HepG2 (cell line): ENCODE results near the gene ARL15. TPM values are rescaled to one million over a fixed set of nuclear protein-coding genes. Genes with fewer than 3 reads are reported as not detected.

Experiments
- ATAC-seq: fragments of 200-7000 bp; cut with Tn5 transposase; 3 replicates; pipeline ENCODE4 v1.9.1; 2020; ENCODE audit warnings: mild to moderate bottlenecking, moderate library complexity
- BruUV-seq: library from RNA; stranded (reverse); fragments of 400-500 nt; replicated peaks from 2 replicates; lab custom pipeline; 2021; lab: Mats Ljungman, UMichigan
- CTCF ChIA-PET: fragments of 300-600 bp; formaldehyde crosslinking; extraction: SDS; loops from one replicate; lab custom pipeline; 2021; ENCODE audit warnings: low total read pairs, inconsistent platforms, low intra/inter-chr PET ratio; lab: Yijun Ruan, JAX
- POLR2A ChIA-PET: fragments of 350-600 bp; sonication (Branson Sonifier 250); formaldehyde crosslinking; loops from one replicate; lab custom pipeline; 2020; ENCODE audit warnings: antibody characterized with exemption, inconsistent platforms; lab: Yijun Ruan, JAX
- DNase-seq: peaks from one replicate; pipeline ENCODE4 v3.0.0-alpha.2; 2015; ENCODE audit warnings: low spot score
- FAIRE-seq: peaks from 3 replicates; lab custom pipeline; 2011; peaks lifted over from hg19 to GRCh38; lab: Jason Lieb, UNC
- H2AFZ ChIP-seq: one replicate; pipeline ENCODE4 v1.6.1; 2011; ENCODE audit warnings: low read length, inconsistent platforms
- H3K27ac ChIP-seq: fragments of 300-600 bp; 3 replicates; pipeline ENCODE4 v1.8.0; 2011; ENCODE audit warnings: mixed run types, mild to moderate bottlenecking, mixed read lengths, low read length, inconsistent platforms; ENCODE audit not compliant: insufficient read depth; ENCODE audit errors: extremely low read length
- H3K27me3 ChIP-seq, 2 experiments: fragments of 200-600 bp in 1 of 2; 2 replicates in 1 of 2; 3 replicates in 1 of 2; pipeline versions ENCODE4 v1.6.0 to v1.8.0; 2011; ENCODE audit warnings: low read length in 2 of 2, mild to moderate bottlenecking in 2 of 2, moderate library complexity in 2 of 2, inconsistent platforms in 1 of 2; ENCODE audit not compliant: insufficient read depth in 2 of 2, control insufficient read depth in 1 of 2
- H3K36me3 ChIP-seq, 2 experiments: fragments of 200-600 bp in 1 of 2; replicated peaks in 1 of 2; 2 replicates in 1 of 2; 3 replicates in 1 of 2; pipeline versions ENCODE4 v1.5.1 to v1.8.0; 2011; ENCODE audit warnings: low read length in 2 of 2, inconsistent platforms in 1 of 2; ENCODE audit not compliant: insufficient read depth in 2 of 2, control insufficient read depth in 1 of 2
- H3K4me1 ChIP-seq: 2 replicates; pipeline ENCODE4 v1.5.1; 2012; ENCODE audit warnings: low read length, inconsistent platforms; ENCODE audit not compliant: insufficient read depth
- H3K4me2 ChIP-seq: 2 replicates; pipeline ENCODE4 v1.6.0; 2011; ENCODE audit warnings: low read depth, low read length, inconsistent platforms
- H3K4me3 ChIP-seq, 3 experiments: fragments of 200-600 bp in 1 of 3; sonication (generic), shearing (Covaris generic) in 1 of 3; replicated peaks in 1 of 3; 2 replicates each; pipeline ENCODE4 v1.5.1; 2011 to 2016; ENCODE audit warnings: low read length in 3 of 3, inconsistent platforms in 2 of 3, low read depth in 2 of 3, mild to moderate bottlenecking in 2 of 3, control low read depth in 1 of 3, mixed read lengths in 1 of 3; ENCODE audit not compliant: insufficient read depth in 1 of 3
- H3K79me2 ChIP-seq: one replicate; pipeline ENCODE4 v1.6.1; 2011; ENCODE audit warnings: low read length, inconsistent platforms; ENCODE audit not compliant: insufficient read depth
- H3K9ac ChIP-seq: 2 replicates; pipeline ENCODE4 v1.6.0; 2011; ENCODE audit warnings: mild to moderate bottlenecking, low read depth, low read length, inconsistent platforms; ENCODE audit not compliant: insufficient read depth
- H3K9me3 ChIP-seq: 2 replicates; pipeline ENCODE4 v1.5.1; 2012; ENCODE audit warnings: mild to moderate bottlenecking, low read length
- H4K20me1 ChIP-seq: 2 replicates; pipeline ENCODE4 v1.6.0; 2011; ENCODE audit warnings: inconsistent platforms, mild to moderate bottlenecking, low read length, moderate library complexity; ENCODE audit not compliant: insufficient read depth
- HOXA9 ChIP-seq: sonication (generic); formaldehyde crosslinking; IDR thresholded peaks from 2 replicates; pipeline ENCODE4 v1.8.1; 2022; ENCODE audit warnings: missing genetic modification reagents, mild to moderate bottlenecking, moderate library complexity, borderline replicate concordance
- ISL2 ChIP-seq: sonication (generic); formaldehyde crosslinking; IDR thresholded peaks from 2 replicates; pipeline ENCODE4 v1.5.0; 2020; ENCODE audit warnings: missing genetic modification reagents
- KDM4B ChIP-seq: sonication (generic); formaldehyde crosslinking; IDR thresholded peaks from 2 replicates; pipeline ENCODE4 v1.4.0; 2020; ENCODE audit warnings: missing genetic modification reagents
- MED1 ChIP-seq: sonication (generic); formaldehyde crosslinking; IDR thresholded peaks from 2 replicates; pipeline ENCODE4 v1.4.0; 2020; ENCODE audit warnings: missing genetic modification reagents
- NONO ChIP-seq, 2 experiments: fragments of 450-650 bp in 1 of 2; sonication (generic) in 1 of 2; formaldehyde crosslinking in 1 of 2; IDR thresholded peaks in 1 of 2; conservative IDR thresholded peaks in 1 of 2; 2 replicates each; pipeline versions ENCODE4 v1.6.1 to v1.8.0; 2017 to 2022; ENCODE audit warnings: mild to moderate bottlenecking in 1 of 2, missing genetic modification reagents in 1 of 2, moderate library complexity in 1 of 2
- ONECUT2 ChIP-seq: sonication (generic); formaldehyde crosslinking; IDR thresholded peaks from 2 replicates; pipeline ENCODE4 v1.4.0; 2020; ENCODE audit warnings: missing genetic modification reagents
- SMC3 ChIP-seq: IDR thresholded peaks from 2 replicates; pipeline ENCODE4 v1.6.1; 2011; ENCODE audit warnings: low read length, improper control_type of control experiment
- SP140L ChIP-seq: sonication (generic); formaldehyde crosslinking; IDR thresholded peaks from 2 replicates; pipeline ENCODE4 v1.4.0; 2020; ENCODE audit warnings: missing genetic modification reagents, borderline replicate concordance
- SRY ChIP-seq: sonication (generic); formaldehyde crosslinking; IDR thresholded peaks from 2 replicates; pipeline ENCODE4 v1.8.0; 2022; ENCODE audit warnings: mild to moderate bottlenecking, missing genetic modification reagents
- YY1 ChIP-seq: IDR thresholded peaks from 2 replicates; pipeline ENCODE4 v1.6.1; 2011; ENCODE audit warnings: low read length, low read depth, moderate library complexity, mild to moderate bottlenecking; ENCODE audit not compliant: insufficient read depth, insufficient replicate concordance
- ZNF12 ChIP-seq: sonication (generic); formaldehyde crosslinking; IDR thresholded peaks from 2 replicates; pipeline ENCODE4 v1.5.0; 2020; ENCODE audit warnings: missing genetic modification reagents
- WGBS: methylation state at CpG from one replicate; pipeline ENCODE4 v1.1.6; 2017; ENCODE audit warnings: low lambda C conversion rate; 5-methylcytosine and 5-hydroxymethylcytosine counted together
- in situ Hi-C: cut with HindIII; loops from 2 replicates; pipeline ENCODE4 v1.10.0; 2017; ENCODE audit warnings: low pct_unique_long_range_greater_than_20kb; ENCODE audit not compliant: extremely low pct_ligation_motif_present
- intact Hi-C: fragments of 100-400 bp; cut with micrococcal nuclease; formaldehyde crosslinking; loops from one replicate; pipeline ENCODE4 v1.10.0; 2022; ENCODE audit not compliant: unreplicated experiment
- polyA plus RNA-seq, 8 experiments: library from polyadenylated mRNA; depleted of rRNA in 3 of 8; stranded (reverse) in 7 of 8; unstranded in 1 of 8; fragments of >200 nt; fragmentation: Illumina TruSeq in 4 of 8; extraction: Trizol in 4 of 8; gene quantifications; 2 replicates each; pipeline versions ENCODE4 v1.2.1 to v1.2.3, GENCODE V29; 2011 to 2016; ENCODE audit warnings: low read depth in 4 of 8, missing spikeins in 1 of 8, mixed read lengths in 1 of 8; ENCODE audit not compliant: insufficient read depth in 1 of 8
- total RNA-seq, 5 experiments: library from RNA; depleted of rRNA; stranded (reverse); fragments of >200 nt; fragmentation: Illumina TruSeq; extraction: Trizol; gene quantifications; 2 replicates each; pipeline ENCODE4 v1.2.3, GENCODE V29; 2016; ENCODE audit warnings: low read depth in 1 of 5
- TF ChIP-seq, protein P1 (sequence below): sonication (generic); formaldehyde crosslinking; IDR thresholded peaks from 2 replicates; pipeline ENCODE4 v1.8.1; 2023; ENCODE audit warnings: missing genetic modification reagents, mild to moderate bottlenecking, borderline replicate concordance

Gene ARL15
- total and polyA plus RNA-seq, 2 of the 13 experiments (the other 11 are each of a cell fraction or from before 2014, with no cell fraction given) = 2.5 to 7.7 TPM

DNA sequence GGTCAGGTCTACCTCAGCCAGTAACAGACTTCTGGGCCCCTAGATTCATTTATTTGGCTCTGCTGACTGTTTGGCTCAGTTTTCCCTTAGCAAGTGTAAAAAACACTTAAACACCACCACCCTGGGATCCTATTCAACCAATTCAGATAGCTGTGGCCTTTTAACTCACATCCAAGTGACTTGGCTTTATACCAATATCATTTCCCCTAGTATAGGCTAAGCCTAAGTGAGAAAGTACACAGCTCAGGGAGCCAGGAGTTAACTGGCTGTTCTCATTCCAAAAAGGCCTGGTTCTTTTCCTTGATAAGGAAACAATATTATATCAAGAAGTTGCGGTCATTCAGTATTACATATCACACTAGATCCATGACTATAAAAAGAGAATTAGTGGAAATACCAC lies 163.5 kb downstream of the ARL15 start:
- no peak overlapping the region for H3K4me2 ChIP-seq
- H2AFZ ChIP-seq = no peak overlapping the region
- no peaks in the 10 kb centered on the region for H3K4me1 ChIP-seq
- BruUV-seq = no TSS peak
- TF ChIP-seq YY1 (no peak), HOXA9 (CRISPR knock-in tag) (no peak), ISL2 (no peak), SMC3 (no peak), NONO (IDR thresholded peaks at IDR 0.05) (no peak), NONO (CRISPR knock-in tag; conservative IDR thresholded peaks at IDR 0.05) (no peak), ONECUT2 (CRISPR knock-in tag) (no peak), MED1 (no peak), SP140L (no peak), KDM4B (CRISPR knock-in tag) (no peak), ZNF12 (CRISPR knock-in tag) (no peak), SRY (CRISPR knock-in tag) (no peak)
- TF ChIP-seq, protein P1, sequence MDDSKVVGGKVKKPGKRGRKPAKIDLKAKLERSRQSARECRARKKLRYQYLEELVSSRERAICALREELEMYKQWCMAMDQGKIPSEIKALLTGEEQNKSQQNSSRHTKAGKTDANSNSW = no peak
- no peaks in the 10 kb centered on the region for H3K9me3 ChIP-seq
- H3K79me2 ChIP-seq = no peaks in the 10 kb centered on the region
- FAIRE-seq = no peak
- no peak overlapping the region for H3K27ac ChIP-seq
- in situ Hi-C loops = no loop called here
- 100% methylated on average over 1 of the region's 1 CpG for WGBS
- no peak overlapping the region for H3K4me3 ChIP-seq
- no peak overlapping the region for H3K9ac ChIP-seq
- POLR2A ChIA-PET = no interaction called here
- no peak for DNase-seq
- H4K20me1 ChIP-seq = no peaks in the 10 kb centered on the region
- H3K36me3 ChIP-seq = no peaks in the 10 kb centered on the region
- intact Hi-C loops = no loop called here
- CTCF ChIA-PET = no interaction called here
- no peak for ATAC-seq
- H3K27me3 ChIP-seq = no peaks in the 10 kb centered on the region
